Measurements from ENCODE around the gene CD24. TPM values are rescaled to one million over a fixed set of nuclear protein-coding genes. Genes with fewer than 3 reads are reported as not detected.

CD24 gene
- total RNA-seq, 2 experiments from 2014 or later: 0.22 to 0.31 TPM

DNA sequence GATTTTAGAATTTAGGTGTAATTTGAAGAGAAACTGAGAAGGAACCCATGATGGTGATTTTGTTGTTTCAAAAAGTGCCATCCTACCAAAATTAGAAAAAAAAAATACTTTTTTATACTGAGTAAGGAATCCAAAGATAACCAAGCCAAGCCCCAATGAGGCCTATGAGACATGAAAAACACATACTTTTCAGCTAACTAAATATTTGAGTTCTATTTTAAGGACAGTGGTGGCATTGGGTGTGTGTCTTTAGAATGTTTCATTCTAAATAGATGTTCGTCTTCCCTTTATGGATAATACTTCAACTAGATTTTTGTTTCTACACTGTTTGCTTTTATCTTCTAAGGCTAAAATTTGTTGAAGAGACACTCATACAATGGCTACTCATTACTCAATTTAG, 9.6 kb downstream of the CD24 start:
- POLR2A ChIA-PET: no interaction called here
- Mint-ChIP-seq H3K36me3 (ENCODE audit: low read depth) (no peaks in the 10 kb centered on the region), H3K9me3 (no peaks in the 10 kb centered on the region), H3K4me1 (no peaks in the 10 kb centered on the region), H3K4me3 (no peak overlapping the region), H3K27me3 (peaks cover 12% of the 10 kb centered on the region), H3K27ac (no peak overlapping the region)
- DNase-seq: no peak
- CTCF ChIA-PET: interaction anchor here (0.6 kb wide), 1 partner anchor 1782 kb away, joined by 3 read pairs; no protein-coding TSS in a partner anchor

- Mint-ChIP-seq H3K36me3 (ENCODE audit: low read depth) (no peaks in the 10 kb centered on the region), H3K4me3 (no peak overlapping the region), H3K27ac (no peak overlapping the region), H3K4me1 (no peaks in the 10 kb centered on the region), H3K27me3 (peaks cover 12% of the 10 kb centered on the region), H3K9me3 (no peaks in the 10 kb centered on the region)
- DNase-seq: no peak
- POLR2A ChIA-PET: no interaction called here
- CTCF ChIA-PET: no interaction called here
These were observed 10.4 kb downstream of the CD24 start for GRCh38 chr6:106964099-106964498.

- Mint-ChIP-seq H3K27ac (no peak overlapping the region), H3K4me1 (no peaks in the 10 kb centered on the region), H3K36me3 (ENCODE audit: low read depth) (no peaks in the 10 kb centered on the region), H3K4me3 (no peak overlapping the region), H3K27me3 (peaks cover 12% of the 10 kb centered on the region), H3K9me3 (no peaks in the 10 kb centered on the region)
- ChIA-PET POLR2A (no interaction called here), CTCF (no interaction called here)
- DNase-seq: no peak
These were observed 11.0 kb downstream of the CD24 start for GRCh38 chr6:106963544-106963943.

DNA sequence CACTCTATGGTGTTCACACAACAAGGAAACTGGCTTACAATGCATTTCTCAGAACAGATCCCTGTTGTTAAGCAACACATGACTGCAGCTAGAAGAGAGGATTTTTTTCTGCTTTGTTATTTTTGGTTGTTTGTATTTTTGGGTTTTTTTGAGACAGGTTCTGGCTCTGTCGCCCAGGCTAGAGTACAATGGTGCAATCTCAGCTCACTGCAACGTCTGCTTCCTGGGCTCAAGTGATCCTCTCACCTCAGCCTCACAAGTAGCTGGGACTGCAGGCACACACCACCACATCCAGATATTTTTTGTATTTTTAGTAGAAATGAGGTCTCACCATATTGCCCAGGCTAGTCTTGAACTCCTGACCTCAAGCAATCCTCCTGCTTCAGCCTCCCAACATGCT, 12.7 kb downstream of the CD24 start:
- Mint-ChIP-seq H3K4me3 (no peak overlapping the region), H3K9me3 (no peaks in the 10 kb centered on the region), H3K27me3 (peaks cover 12% of the 10 kb centered on the region), H3K27ac (no peak overlapping the region), H3K36me3 (ENCODE audit: low read depth) (no peaks in the 10 kb centered on the region), H3K4me1 (no peaks in the 10 kb centered on the region)
- DNase-seq: no peak
- CTCF ChIA-PET: no interaction called here
- POLR2A ChIA-PET: no interaction called here

GRCh38 chr6:106961136-106961535, 13.4 kb downstream of the CD24 start:
- Mint-ChIP-seq H3K27ac (no peak overlapping the region), H3K36me3 (ENCODE audit: low read depth) (no peaks in the 10 kb centered on the region), H3K27me3 (peaks cover 12% of the 10 kb centered on the region), H3K9me3 (no peaks in the 10 kb centered on the region), H3K4me3 (no peak overlapping the region), H3K4me1 (no peaks in the 10 kb centered on the region)
- POLR2A ChIA-PET: no interaction called here
- CTCF ChIA-PET: interaction anchor here (0.6 kb wide), 1 partner anchor 16 kb away, joined by 3 read pairs; no protein-coding TSS in a partner anchor
- no peak for DNase-seq

GRCh38 chr6:106959985-106960384, 14.5 kb downstream of the CD24 start:
- no peak overlapping the region for H3K27ac Mint-ChIP-seq
- no peaks in the 10 kb centered on the region for H3K4me1 Mint-ChIP-seq
- ChIA-PET POLR2A (no interaction called here), CTCF (no interaction called here)
- H3K36me3 Mint-ChIP-seq (ENCODE audit: low read depth): no peaks in the 10 kb centered on the region
- H3K9me3 Mint-ChIP-seq: no peaks in the 10 kb centered on the region
- DNase-seq: no peak
- peaks cover 12% of the 10 kb centered on the region for H3K27me3 Mint-ChIP-seq
- H3K4me3 Mint-ChIP-seq: no peak overlapping the region

DNA sequence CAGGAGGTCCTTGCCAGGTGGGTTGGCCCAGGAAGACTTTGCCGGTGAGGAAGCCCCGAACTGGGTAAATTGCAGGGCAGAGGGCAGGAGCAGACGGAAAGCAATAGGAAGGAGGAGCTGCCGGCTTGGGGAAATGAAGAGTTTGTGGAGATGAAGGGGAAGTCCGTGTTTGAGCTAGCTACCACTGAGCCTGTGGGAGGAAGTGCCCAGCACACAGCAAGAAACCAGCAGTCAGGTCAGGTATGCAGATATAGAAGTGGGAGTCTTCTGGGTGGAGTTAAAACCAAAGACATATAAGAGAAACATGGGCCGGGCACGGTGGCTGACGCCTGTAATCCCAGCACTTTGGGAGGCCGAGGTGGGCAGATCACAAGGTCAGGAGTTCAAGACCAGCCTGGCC, 34.7 kb downstream of the CD24 start:
- CTCF ChIA-PET: no interaction called here

GRCh38 chr6:106939208-106939607, 35.3 kb downstream of the CD24 start:
- H3K36me3 Mint-ChIP-seq (ENCODE audit: low read depth): no peaks in the 10 kb centered on the region
- no peak overlapping the region for H3K27ac Mint-ChIP-seq
- H3K4me3 Mint-ChIP-seq: no peak overlapping the region
- ChIA-PET CTCF (no interaction called here), POLR2A (no interaction called here)
- H3K4me1 Mint-ChIP-seq: no peaks in the 10 kb centered on the region
- no peaks in the 10 kb centered on the region for H3K9me3 Mint-ChIP-seq
- H3K27me3 Mint-ChIP-seq: peaks cover 37% of the 10 kb centered on the region
- no peak for DNase-seq

More for the DNA sequence above, 34.7 kb downstream of the CD24 start:
- peaks cover 37% of the 10 kb centered on the region for H3K27me3 Mint-ChIP-seq
- DNase-seq: no peak
- no peak overlapping the region for H3K27ac Mint-ChIP-seq
- no peak overlapping the region for H3K4me3 Mint-ChIP-seq
- no peaks in the 10 kb centered on the region for H3K9me3 Mint-ChIP-seq
- no peaks in the 10 kb centered on the region for H3K4me1 Mint-ChIP-seq
- POLR2A ChIA-PET: no interaction called here
- no peaks in the 10 kb centered on the region for H3K36me3 Mint-ChIP-seq (ENCODE audit: low read depth)

GRCh38 chr6:106927531-106928398, 46.8 kb downstream of the CD24 start:
- H3K27me3 Mint-ChIP-seq: peaks cover 26% of the 10 kb centered on the region
- CTCF ChIA-PET: no interaction called here
- H3K27ac Mint-ChIP-seq: no peak overlapping the region
- no peaks in the 10 kb centered on the region for H3K36me3 Mint-ChIP-seq (ENCODE audit: low read depth)
- no peaks in the 10 kb centered on the region for H3K9me3 Mint-ChIP-seq
- POLR2A ChIA-PET: no interaction called here
- peak; percentile 41 for DNase-seq
- H3K4me1 Mint-ChIP-seq: no peaks in the 10 kb centered on the region
- no peak overlapping the region for H3K4me3 Mint-ChIP-seq

DNA sequence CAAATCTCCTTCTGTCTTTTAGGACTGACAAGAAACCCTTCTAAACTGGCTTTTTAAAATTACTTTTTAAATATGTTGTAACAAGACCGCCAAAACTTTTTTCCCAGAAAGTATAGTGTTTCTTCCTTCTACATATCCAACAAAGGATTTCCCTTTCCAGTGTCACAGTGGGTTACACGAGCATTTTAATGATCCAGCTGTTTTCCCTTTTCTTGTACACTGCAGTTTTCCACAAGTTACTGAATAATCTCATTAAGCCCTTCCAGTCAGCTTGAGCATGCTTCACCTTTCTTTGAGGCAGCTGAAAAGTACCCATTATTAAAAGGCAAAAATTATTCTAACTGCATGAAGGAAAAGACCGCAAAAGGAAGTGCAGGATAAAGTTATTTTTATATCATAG, 48.6 kb downstream of the CD24 start:
- DNase-seq: no peak
- CTCF ChIA-PET: interaction anchor here (0.6 kb wide), 1 partner anchor 92 kb away, joined by 3 read pairs; no protein-coding TSS in a partner anchor
- H3K4me1 Mint-ChIP-seq: no peaks in the 10 kb centered on the region
- no peak overlapping the region for H3K27ac Mint-ChIP-seq
- peaks cover 23% of the 10 kb centered on the region for H3K27me3 Mint-ChIP-seq
- H3K9me3 Mint-ChIP-seq: no peaks in the 10 kb centered on the region
- H3K36me3 Mint-ChIP-seq (ENCODE audit: low read depth): no peaks in the 10 kb centered on the region
- POLR2A ChIA-PET: no interaction called here
- no peak overlapping the region for H3K4me3 Mint-ChIP-seq

- no peak overlapping the region for H3K4me3 Mint-ChIP-seq
- peaks cover 23% of the 10 kb centered on the region for H3K27me3 Mint-ChIP-seq
- ChIA-PET POLR2A (no interaction called here), CTCF (interaction anchor here (1.0 kb wide), 1 partner anchor 13 kb away, joined by 3 read pairs; no protein-coding TSS in a partner anchor)
- no peaks in the 10 kb centered on the region for H3K4me1 Mint-ChIP-seq
- H3K9me3 Mint-ChIP-seq: no peaks in the 10 kb centered on the region
- no peak for DNase-seq
- H3K36me3 Mint-ChIP-seq (ENCODE audit: low read depth): no peaks in the 10 kb centered on the region
- no peak overlapping the region for H3K27ac Mint-ChIP-seq
These were observed 49.6 kb downstream of the CD24 start for GRCh38 chr6:106924694-106925523.

DNA sequence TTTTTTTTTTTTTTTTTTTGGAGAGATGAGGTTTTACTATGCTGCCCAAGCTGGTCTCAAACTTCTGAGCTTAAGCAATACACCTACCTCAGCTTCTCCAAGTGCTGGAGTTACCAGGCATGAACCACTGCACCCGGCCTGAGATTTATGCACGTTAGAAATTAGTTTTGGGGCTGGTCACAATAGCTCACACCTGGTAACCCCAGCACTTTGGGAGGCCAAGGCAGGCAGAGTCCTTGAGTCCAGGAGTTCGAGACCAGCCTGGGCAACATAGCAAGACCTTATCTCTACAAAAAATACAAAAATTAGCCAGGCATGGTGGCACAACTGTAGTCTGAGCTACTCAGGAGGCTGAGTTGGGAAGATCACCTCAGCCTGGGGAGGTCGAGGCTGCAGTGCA, 51.9 kb downstream of the CD24 start:
- Mint-ChIP-seq H3K9me3 (no peaks in the 10 kb centered on the region), H3K36me3 (ENCODE audit: low read depth) (no peaks in the 10 kb centered on the region), H3K27ac (no peak overlapping the region), H3K27me3 (peaks cover 23% of the 10 kb centered on the region), H3K4me1 (no peaks in the 10 kb centered on the region), H3K4me3 (no peak overlapping the region)
- CTCF ChIA-PET: no interaction called here
- DNase-seq: no peak
- POLR2A ChIA-PET: no interaction called here

All from activated CD4-positive, alpha-beta T cell treated with anti-CD3 and anti-CD28 coated beads, Interleukin-2, amount 10 ng/mL, durations not matched to agents 7 days and 5 days (primary cell).